Breast epithelium (tissue), 3 donors: ENCODE measurements around the gene MOSMO.

Source experiments
- CTCF ChIP-seq, 3 donors: fragments of 450-650 bp; IDR thresholded peaks; one replicate each; pipeline ENCODE4 v1.5.1; 2016 to 2017; ENCODE audit warnings: antibody characterized with exemption in 3 of 3, mild to moderate bottlenecking in 3 of 3, moderate library complexity in 3 of 3
- POLR2A ChIP-seq: fragments of 450-650 bp; IDR thresholded peaks from one replicate; pipeline ENCODE4 v1.6.1; 2016; ENCODE audit warnings: antibody characterized with exemption, mild to moderate bottlenecking, moderate library complexity
- POLR2AphosphoS5 ChIP-seq, 3 donors: sonication (generic); formaldehyde crosslinking; IDR thresholded peaks; one replicate each; pipeline ENCODE4 v1.6.1; 2017; ENCODE audit warnings: antibody characterized with exemption in 3 of 3

GRCh38 chr16:22050963-22051362 is 43.1 kb downstream of the MOSMO start:
- TF ChIP-seq POLR2A (no peak), CTCF (IDR thresholded peaks at IDR 0.05) (no peak), POLR2AphosphoS5 (IDR thresholded peaks at IDR 0.05) (no peak)
